Stimulated activated CD8-positive, alpha-beta memory T cell treated with anti-CD3 and anti-CD28 coated beads, Interleukin-15, amount 100 ng/mL, for 1 hour (primary cell): ENCODE results near the gene CELSR3.

Source experiments
- DNase-seq: peaks from one replicate; pipeline ENCODE4 v3.0.0-alpha.2; 2020; ENCODE audit warnings: low read depth

The CELSR3 gene

GRCh38 chr3:48660800-48661400 is 1.8 kb downstream of the CELSR3 start:
- DNase-seq = no peak

GRCh38 chr3:48656841-48657281 is 5.8 kb downstream of the CELSR3 start:
- no peak for DNase-seq

GRCh38 chr3:48656061-48656840 is 6.4 kb downstream of the CELSR3 start:
- DNase-seq = peak; percentile 69

GRCh38 chr3:48655606-48656005 is 7.1 kb downstream of the CELSR3 start:
- no peak for DNase-seq

- DNase-seq = no peak
These were observed 7.6 kb downstream of the CELSR3 start for GRCh38 chr3:48655063-48655462.

- no peak for DNase-seq
These were observed 9.6 kb downstream of the CELSR3 start for GRCh38 chr3:48652923-48653715.

GRCh38 chr3:48651771-48652170 is 10.9 kb downstream of the CELSR3 start:
- DNase-seq = no peak

GRCh38 chr3:48650723-48651122 is 12.0 kb downstream of the CELSR3 start:
- DNase-seq = no peak

GRCh38 chr3:48648188-48648850 is 14.4 kb downstream of the CELSR3 start:
- DNase-seq = no peak

- no peak for DNase-seq
These were observed 15.0 kb downstream of the CELSR3 start for GRCh38 chr3:48647714-48648113.

- no peak for DNase-seq
These were observed 17.6 kb downstream of the CELSR3 start for GRCh38 chr3:48644898-48645760.

- DNase-seq = no peak
These were observed 20.1 kb downstream of the CELSR3 start for GRCh38 chr3:48642605-48643004.

GRCh38 chr3:48641396-48641795 is 21.3 kb downstream of the CELSR3 start:
- DNase-seq = no peak

- no peak for DNase-seq
These were observed 22.6 kb downstream of the CELSR3 start for GRCh38 chr3:48639944-48640606.

- DNase-seq = no peak
These were observed 25.4 kb downstream of the CELSR3 start for GRCh38 chr3:48637305-48637704.

- DNase-seq = no peak
These were observed 26.5 kb downstream of the CELSR3 start for GRCh38 chr3:48636149-48636655.

GRCh38 chr3:48635222-48636021 is 27.3 kb downstream of the CELSR3 start, which contains the start of gene SLC26A6:
TSS of gene SLC26A6 (minus strand) at chr3:48635461. CDS start at chr3:48635393, 68 bp downstream.
- DNase-seq = peak; percentile 85

GRCh38 chr3:48634661-48635221 is 27.9 kb downstream of the CELSR3 start:
- no peak for DNase-seq

- no peak for DNase-seq
These were observed 28.9 kb downstream of the CELSR3 start for GRCh38 chr3:48633743-48634142.
